ENCODE measurements around the gene UTP25. TPM values are rescaled to one million over a fixed set of nuclear protein-coding genes. Genes with fewer than 3 reads are reported as not detected.

Gene UTP25
- total RNA-seq, 6 experiments from 2014 or later, result 9.0 to 18.5 (median 16.2) TPM

DNA sequence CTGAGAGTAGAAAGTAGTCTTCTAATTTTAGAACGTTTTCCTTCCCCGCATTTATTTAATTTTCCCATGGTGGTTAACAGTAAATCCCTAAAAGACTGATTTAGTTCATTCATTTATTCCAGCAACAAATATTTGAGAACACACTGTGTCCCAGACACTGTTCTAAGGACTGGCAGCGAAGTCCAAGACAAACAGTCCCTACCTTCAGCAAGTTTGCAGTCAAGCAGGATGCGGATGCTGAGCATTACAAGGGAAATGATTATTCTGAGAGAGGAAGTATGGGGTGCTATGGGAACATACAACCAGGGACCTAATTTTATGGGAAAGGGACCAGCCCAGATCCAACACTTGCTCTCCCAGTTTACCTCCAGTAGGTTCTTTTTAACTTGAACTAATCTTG, 42.2 kb upstream of the UTP25 start:
- DNase-seq, result no peak
- Mint-ChIP-seq H3K27me3 (ENCODE audit: insufficient read depth) (peaks cover 3% of the 10 kb centered on the region; the same call in 1 of the 2 replicates), H3K4me1 (ENCODE audit: low read depth) (peaks cover 25% of the 10 kb centered on the region), H3K36me3 (ENCODE audit: low read depth) (peaks cover 5% of the 10 kb centered on the region; the same call in 1 of the 2 replicates), H3K27ac (no peak overlapping the region), H3K9me3 (no peaks in the 10 kb centered on the region), H3K4me3 (no peak overlapping the region)
- TF ChIP-seq, protein P1, sequence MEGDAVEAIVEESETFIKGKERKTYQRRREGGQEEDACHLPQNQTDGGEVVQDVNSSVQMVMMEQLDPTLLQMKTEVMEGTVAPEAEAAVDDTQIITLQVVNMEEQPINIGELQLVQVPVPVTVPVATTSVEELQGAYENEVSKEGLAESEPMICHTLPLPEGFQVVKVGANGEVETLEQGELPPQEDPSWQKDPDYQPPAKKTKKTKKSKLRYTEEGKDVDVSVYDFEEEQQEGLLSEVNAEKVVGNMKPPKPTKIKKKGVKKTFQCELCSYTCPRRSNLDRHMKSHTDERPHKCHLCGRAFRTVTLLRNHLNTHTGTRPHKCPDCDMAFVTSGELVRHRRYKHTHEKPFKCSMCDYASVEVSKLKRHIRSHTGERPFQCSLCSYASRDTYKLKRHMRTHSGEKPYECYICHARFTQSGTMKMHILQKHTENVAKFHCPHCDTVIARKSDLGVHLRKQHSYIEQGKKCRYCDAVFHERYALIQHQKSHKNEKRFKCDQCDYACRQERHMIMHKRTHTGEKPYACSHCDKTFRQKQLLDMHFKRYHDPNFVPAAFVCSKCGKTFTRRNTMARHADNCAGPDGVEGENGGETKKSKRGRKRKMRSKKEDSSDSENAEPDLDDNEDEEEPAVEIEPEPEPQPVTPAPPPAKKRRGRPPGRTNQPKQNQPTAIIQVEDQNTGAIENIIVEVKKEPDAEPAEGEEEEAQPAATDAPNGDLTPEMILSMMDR (IDR thresholded peaks at IDR 0.05), result no peak

DNA sequence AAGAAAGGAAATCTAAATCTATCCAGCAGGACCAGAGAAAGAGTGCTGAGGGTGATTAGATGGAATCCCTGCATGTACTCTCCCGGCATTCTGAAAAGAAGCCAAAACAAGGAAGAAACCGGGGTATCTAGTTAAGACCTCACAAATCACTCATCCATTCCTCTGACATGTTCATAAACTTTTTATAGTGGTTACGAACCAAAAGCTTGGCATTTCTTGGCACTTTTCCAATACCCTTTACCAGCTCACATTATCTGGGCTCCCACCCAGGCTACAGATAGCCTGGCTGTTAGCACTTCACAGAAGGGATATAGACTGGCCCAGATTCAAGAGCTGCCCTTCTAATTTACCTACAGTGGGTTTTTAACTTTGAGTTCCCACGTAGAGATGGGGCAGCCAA, 41.6 kb upstream of the UTP25 start:
- H3K36me3 Mint-ChIP-seq (ENCODE audit: low read depth), result peaks cover 5% of the 10 kb centered on the region; the same call in 1 of the 2 replicates
- TF ChIP-seq, protein P1 (IDR thresholded peaks at IDR 0.05), result no peak
- no peak overlapping the region for H3K27ac Mint-ChIP-seq
- H3K27me3 Mint-ChIP-seq (ENCODE audit: insufficient read depth), result peaks cover 3% of the 10 kb centered on the region; the same call in 1 of the 2 replicates
- H3K9me3 Mint-ChIP-seq, result no peaks in the 10 kb centered on the region
- no peak overlapping the region for H3K4me3 Mint-ChIP-seq
- no peak for DNase-seq
- H3K4me1 Mint-ChIP-seq (ENCODE audit: low read depth), result peaks cover 27% of the 10 kb centered on the region

DNA sequence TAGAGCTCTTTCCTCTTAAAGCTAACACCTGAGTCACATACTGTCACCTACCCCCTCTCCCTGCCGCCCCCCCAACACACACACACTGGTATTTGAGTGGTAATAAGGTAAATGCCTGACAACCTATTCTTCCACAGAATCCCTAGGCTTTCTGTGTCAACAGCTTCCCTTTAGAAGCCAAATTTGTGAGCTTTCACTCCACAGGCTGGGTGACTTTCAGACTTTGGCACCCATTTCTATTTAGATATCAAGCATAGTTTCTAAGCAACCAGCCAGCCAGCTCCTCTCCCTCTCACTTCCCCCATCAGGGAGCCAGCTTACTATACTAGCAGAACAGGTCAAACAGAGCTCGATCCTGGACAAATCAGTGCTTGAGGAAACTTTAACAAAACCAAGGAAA, 40.2 kb upstream of the UTP25 start:
- Mint-ChIP-seq H3K9me3 (no peaks in the 10 kb centered on the region), H3K27ac (no peak overlapping the region), H3K36me3 (ENCODE audit: low read depth) (no peaks in the 10 kb centered on the region; the same call in 1 of the 2 replicates), H3K4me1 (ENCODE audit: low read depth) (peaks cover 27% of the 10 kb centered on the region), H3K27me3 (ENCODE audit: insufficient read depth) (peaks cover 7% of the 10 kb centered on the region), H3K4me3 (no peak overlapping the region)
- no peak for DNase-seq
- TF ChIP-seq, protein P1 (IDR thresholded peaks at IDR 0.05), result no peak

DNA sequence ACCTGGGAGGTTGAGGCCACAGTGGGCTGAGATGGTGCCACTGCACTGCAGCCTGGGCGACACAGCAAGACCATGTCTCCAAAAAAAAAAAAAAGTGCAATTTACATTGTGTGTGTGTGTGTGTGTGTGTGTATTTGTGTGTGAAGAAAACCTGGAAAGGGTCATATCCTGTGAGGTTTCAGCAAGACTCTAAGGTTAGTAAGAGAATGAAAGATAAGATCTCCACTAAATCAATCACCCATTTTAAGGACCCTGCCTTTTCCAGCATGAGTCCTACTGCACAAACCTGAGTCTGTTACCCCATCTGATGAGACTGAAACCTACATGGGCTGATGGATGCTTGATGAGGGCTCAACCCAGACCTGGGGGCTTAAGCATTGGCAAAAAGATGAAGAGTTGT, 38.5 kb upstream of the UTP25 start:
- Mint-ChIP-seq H3K27ac (no peak overlapping the region), H3K36me3 (ENCODE audit: low read depth) (no peaks in the 10 kb centered on the region; the same call in 1 of the 2 replicates), H3K4me1 (ENCODE audit: low read depth) (peaks cover 16% of the 10 kb centered on the region), H3K27me3 (ENCODE audit: insufficient read depth) (peaks cover 7% of the 10 kb centered on the region), H3K9me3 (no peaks in the 10 kb centered on the region), H3K4me3 (no peak overlapping the region)
- DNase-seq, result no peak
- TF ChIP-seq, protein P1 (IDR thresholded peaks at IDR 0.05), result no peak

DNA sequence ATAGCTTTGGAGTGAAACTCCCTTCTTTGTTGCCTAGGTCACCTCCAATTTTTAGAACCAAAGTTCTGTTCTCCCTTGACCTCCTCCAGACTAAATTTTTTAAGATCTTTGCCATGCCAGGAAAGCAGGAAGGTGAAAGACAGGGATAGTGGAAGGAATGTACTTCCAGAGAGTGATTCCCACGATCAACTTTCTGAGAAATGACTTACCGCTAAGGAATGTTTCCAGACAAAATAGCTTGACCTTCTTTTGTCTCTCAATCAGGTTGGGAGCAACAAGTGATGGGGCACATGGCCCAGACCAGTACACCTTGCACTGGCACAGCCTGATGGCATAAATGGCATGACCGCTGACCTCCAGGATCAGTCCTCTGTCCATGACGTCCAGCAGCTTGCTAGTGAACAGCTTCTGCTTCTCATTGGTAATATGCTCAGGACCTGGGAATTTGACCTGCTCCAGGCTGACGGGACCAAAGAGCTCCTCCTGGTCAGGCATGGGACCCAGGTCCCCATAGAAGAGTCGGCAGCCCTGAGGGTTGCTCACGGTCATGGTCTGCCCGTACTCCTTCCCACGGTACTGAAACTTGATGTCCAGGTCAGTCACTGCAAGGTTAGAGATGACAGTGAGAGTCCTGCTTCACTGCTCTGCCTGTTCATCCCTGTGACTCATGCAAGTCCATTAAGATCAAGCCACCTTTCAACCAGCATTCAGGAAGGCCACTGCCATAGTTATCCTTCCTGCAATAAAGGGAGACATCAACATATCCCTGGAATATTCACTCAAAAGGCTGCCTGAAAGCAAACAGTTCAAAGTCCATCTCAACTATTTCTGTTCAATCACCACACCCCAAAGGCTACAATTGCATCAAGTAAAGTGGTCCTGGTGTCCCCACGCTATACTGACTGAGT, 37.2 kb upstream of the UTP25 start:
- DNase-seq, result no peak
- Mint-ChIP-seq H3K4me1 (ENCODE audit: low read depth) (peaks cover 12% of the 10 kb centered on the region), H3K4me3 (no peak overlapping the region), H3K36me3 (ENCODE audit: low read depth) (no peaks in the 10 kb centered on the region), H3K27me3 (ENCODE audit: insufficient read depth) (peaks cover 7% of the 10 kb centered on the region), H3K9me3 (no peaks in the 10 kb centered on the region), H3K27ac (no peak overlapping the region; the same call in 1 of the 2 replicates)
- TF ChIP-seq, protein P1 (IDR thresholded peaks at IDR 0.05), result no peak
